SKM-1 (cell line): ENCODE results near the gene ST8SIA1.
"Not testable (repeated sequence)": the region's sequence is repeated elsewhere in the genome, so short reads cannot be mapped to it uniquely, and the experiment has no call there.

Experiments used
- DNase-seq: peaks from one replicate; lab custom pipeline; 2025; ENCODE audit not compliant: unreplicated experiment; lab: John Stamatoyannopoulos, UW

ST8SIA1 gene

GRCh38 chr12:22188431-22188830, 146.1 kb downstream of the ST8SIA1 start:
- DNase-seq = no peak

- DNase-seq = no peak
Observed at GRCh38 chr12:22180705-22181104, 153.8 kb downstream of the ST8SIA1 start.

GRCh38 chr12:22173177-22173576, 161.3 kb downstream of the ST8SIA1 start:
- DNase-seq = no peak

- no peak for DNase-seq
Observed at GRCh38 chr12:22172501-22172900, 162.0 kb downstream of the ST8SIA1 start.

GRCh38 chr12:22169376-22169775, 165.1 kb downstream of the ST8SIA1 start:
- no peak for DNase-seq

GRCh38 chr12:22164139-22164538, 170.4 kb downstream of the ST8SIA1 start:
- DNase-seq = no peak

- no peak for DNase-seq
Observed at GRCh38 chr12:22163594-22163993, 170.9 kb downstream of the ST8SIA1 start.

GRCh38 chr12:22160396-22161003, 174.0 kb downstream of the ST8SIA1 start:
- no peak for DNase-seq

GRCh38 chr12:22149286-22149685, 185.2 kb downstream of the ST8SIA1 start:
- not testable (repeated sequence) for DNase-seq

GRCh38 chr12:22146686-22147085, 187.8 kb downstream of the ST8SIA1 start:
- DNase-seq = not testable (repeated sequence)
